Glutamatergic neuron (in vitro differentiated cells): ENCODE results near the gene TBC1D13. TPM values are rescaled to one million over a fixed set of nuclear protein-coding genes. Genes with fewer than 3 reads are reported as not detected.
A peak's percentile ranks its signal among the peaks of the same experiment; 100 is the strongest.

Experiments
- DNase-seq: peaks from one replicate; pipeline ENCODE4 v3.0.0; 2022
- H3K27ac Mint-ChIP-seq: one replicate; pipeline ENCODE4 v1.8.0; 2020; ENCODE audit warnings: mild to moderate bottlenecking, mixed read lengths, inconsistent platforms; ENCODE audit not compliant: unreplicated experiment
- H3K27me3 Mint-ChIP-seq: one replicate; pipeline ENCODE4 v1.8.0; 2020; ENCODE audit warnings: mild to moderate bottlenecking, moderate library complexity, mixed read lengths, inconsistent platforms; ENCODE audit not compliant: unreplicated experiment
- H3K36me3 Mint-ChIP-seq: one replicate; pipeline ENCODE4 v1.8.0; 2020; ENCODE audit warnings: mild to moderate bottlenecking, mixed read lengths, inconsistent platforms; ENCODE audit not compliant: unreplicated experiment
- H3K4me1 Mint-ChIP-seq: one replicate; pipeline ENCODE4 v1.8.0; 2020; ENCODE audit warnings: mild to moderate bottlenecking, low read depth, mixed read lengths, inconsistent platforms; ENCODE audit not compliant: unreplicated experiment
- H3K4me3 Mint-ChIP-seq: one replicate; pipeline ENCODE4 v1.8.0; 2020; ENCODE audit warnings: mild to moderate bottlenecking, mixed read lengths, inconsistent platforms; ENCODE audit not compliant: unreplicated experiment
- H3K9me3 Mint-ChIP-seq: one replicate; pipeline ENCODE4 v1.8.0; 2020; ENCODE audit warnings: mild to moderate bottlenecking, moderate library complexity, mixed read lengths, inconsistent platforms; ENCODE audit not compliant: unreplicated experiment
- CTCF ChIP-seq: fragments of 200-600 bp; sonication (generic); IDR thresholded peaks from one replicate; pipeline ENCODE4 v1.5.0; 2021; ENCODE audit not compliant: partially characterized antibody, unreplicated experiment
- total RNA-seq: library from RNA; stranded (reverse); fragmentation: NEBNext Ultra II Directional; extraction: Animal tissue kit (Norgen Biotek cat#: 25700); gene quantifications from one replicate; pipeline ENCODE4 v1.2.1, GENCODE V29; 2021; ENCODE audit not compliant: unreplicated experiment

Gene TBC1D13
- total RNA-seq, 1 donor from 2014 or later = 25.6 TPM

GRCh38 chr9:128810873-128811272, 23.8 kb downstream of the TBC1D13 start:
- H3K36me3 Mint-ChIP-seq = no peaks in the 10 kb centered on the region
- TF ChIP-seq CTCF = no peak
- no peak overlapping the region for H3K4me3 Mint-ChIP-seq
- no peak for DNase-seq
- H3K9me3 Mint-ChIP-seq = no peaks in the 10 kb centered on the region
- no peaks in the 10 kb centered on the region for H3K4me1 Mint-ChIP-seq
- no peak overlapping the region for H3K27ac Mint-ChIP-seq
- no peaks in the 10 kb centered on the region for H3K27me3 Mint-ChIP-seq

GRCh38 chr9:128818099-128818838, 31.2 kb downstream of the TBC1D13 start, which contains the start of gene ENDOG:
ENDOG (plus strand) TSS chr9:128818500; CDS start chr9:128818685, 185 bp downstream.
- DNase-seq = peak; percentile 99
- Mint-ChIP-seq H3K36me3 (no peaks in the 10 kb centered on the region), H3K27me3 (peaks cover 3% of the 10 kb centered on the region), H3K4me3 (peak within 1 kb of the TSS; percentile 90), H3K4me1 (no peaks in the 10 kb centered on the region), H3K27ac (peak within 1 kb of the TSS; percentile 74), H3K9me3 (peaks cover 7% of the 10 kb centered on the region)
- peak; percentile 96 for TF ChIP-seq CTCF

GRCh38 chr9:128818839-128819715, 32.0 kb downstream of the TBC1D13 start:
- DNase-seq = peak; percentile 66
- TF ChIP-seq CTCF = no peak
- Mint-ChIP-seq H3K27me3 (peaks cover 3% of the 10 kb centered on the region), H3K9me3 (peaks cover 7% of the 10 kb centered on the region), H3K4me1 (no peaks in the 10 kb centered on the region), H3K27ac (peak overlapping the region; percentile 74), H3K36me3 (no peaks in the 10 kb centered on the region), H3K4me3 (peak overlapping the region; percentile 90)

GRCh38 chr9:128819716-128820664, 32.9 kb downstream of the TBC1D13 start:
- H3K9me3 Mint-ChIP-seq = peaks cover 7% of the 10 kb centered on the region
- no peak overlapping the region for H3K27ac Mint-ChIP-seq

More at GRCh38 chr9:128819716-128820664, 32.9 kb downstream of the TBC1D13 start:
- Mint-ChIP-seq H3K4me1 (no peaks in the 10 kb centered on the region), H3K27me3 (peaks cover 3% of the 10 kb centered on the region), H3K4me3 (peak overlapping the region; percentile 90), H3K36me3 (no peaks in the 10 kb centered on the region)
- no peak for TF ChIP-seq CTCF
- DNase-seq = no peak
